A375 (cell line): ENCODE data around the gene NUP58. TPM values are rescaled to one million over a fixed set of nuclear protein-coding genes. Genes with fewer than 3 reads are reported as not detected.

Experiments used
- total RNA-seq: library from RNA; depleted of rRNA; stranded (reverse); fragments of >200 nt; shearing (Covaris generic); gene quantifications from 2 replicates; pipeline ENCODE4 v1.2.3, GENCODE V29; 2014; rRNA removed

Gene NUP58, protein sequence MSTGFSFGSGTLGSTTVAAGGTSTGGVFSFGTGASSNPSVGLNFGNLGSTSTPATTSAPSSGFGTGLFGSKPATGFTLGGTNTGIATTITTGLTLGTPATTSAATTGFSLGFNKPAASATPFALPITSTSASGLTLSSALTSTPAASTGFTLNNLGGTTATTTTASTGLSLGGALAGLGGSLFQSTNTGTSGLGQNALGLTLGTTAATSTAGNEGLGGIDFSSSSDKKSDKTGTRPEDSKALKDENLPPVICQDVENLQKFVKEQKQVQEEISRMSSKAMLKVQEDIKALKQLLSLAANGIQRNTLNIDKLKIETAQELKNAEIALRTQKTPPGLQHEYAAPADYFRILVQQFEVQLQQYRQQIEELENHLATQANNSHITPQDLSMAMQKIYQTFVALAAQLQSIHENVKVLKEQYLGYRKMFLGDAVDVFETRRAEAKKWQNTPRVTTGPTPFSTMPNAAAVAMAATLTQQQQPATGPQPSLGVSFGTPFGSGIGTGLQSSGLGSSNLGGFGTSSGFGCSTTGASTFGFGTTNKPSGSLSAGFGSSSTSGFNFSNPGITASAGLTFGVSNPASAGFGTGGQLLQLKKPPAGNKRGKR
- 54.9 and 56.4 TPM in 2 replicates for total RNA-seq

DNA sequence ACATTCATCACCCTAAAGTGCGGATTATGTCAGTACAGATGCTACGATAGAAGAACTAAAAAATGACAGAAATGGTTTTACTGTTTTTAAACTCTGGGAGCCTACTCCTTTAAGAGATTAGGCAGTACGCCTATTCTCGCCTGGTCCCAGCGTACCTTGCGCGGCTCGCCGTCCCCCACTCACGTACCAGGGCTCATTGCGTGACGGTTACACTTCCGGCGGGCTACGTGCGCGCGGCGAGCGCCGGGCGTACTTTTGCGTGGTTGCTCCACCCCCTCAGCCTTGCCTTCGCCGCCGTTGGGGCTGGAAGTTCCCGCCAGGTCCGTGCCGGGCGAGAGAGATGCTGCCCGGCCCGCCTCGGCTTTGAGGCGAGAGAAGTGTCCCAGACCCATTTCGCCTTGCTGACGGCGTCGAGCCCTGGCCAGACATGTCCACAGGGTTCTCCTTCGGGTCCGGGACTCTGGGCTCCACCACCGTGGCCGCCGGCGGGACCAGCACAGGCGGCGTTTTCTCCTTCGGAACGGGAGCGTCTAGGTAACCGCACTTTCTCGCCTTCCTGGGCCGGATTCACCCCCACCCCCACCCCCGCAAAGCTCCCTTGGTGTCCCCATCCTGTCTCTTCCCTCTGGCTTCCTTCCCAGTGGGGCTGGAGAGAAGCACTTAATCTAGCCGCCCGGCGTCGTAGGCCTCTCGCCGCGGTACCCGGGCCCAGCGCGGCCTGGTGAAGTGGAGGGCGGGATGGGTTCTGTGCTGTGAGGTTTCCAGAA lies at the start of gene NUP58:
Gene NUP58 (plus strand): TSS at position 279 of the 767 bp plus-strand sequence. CDS start 149 bp downstream, at position 428.

DNA sequence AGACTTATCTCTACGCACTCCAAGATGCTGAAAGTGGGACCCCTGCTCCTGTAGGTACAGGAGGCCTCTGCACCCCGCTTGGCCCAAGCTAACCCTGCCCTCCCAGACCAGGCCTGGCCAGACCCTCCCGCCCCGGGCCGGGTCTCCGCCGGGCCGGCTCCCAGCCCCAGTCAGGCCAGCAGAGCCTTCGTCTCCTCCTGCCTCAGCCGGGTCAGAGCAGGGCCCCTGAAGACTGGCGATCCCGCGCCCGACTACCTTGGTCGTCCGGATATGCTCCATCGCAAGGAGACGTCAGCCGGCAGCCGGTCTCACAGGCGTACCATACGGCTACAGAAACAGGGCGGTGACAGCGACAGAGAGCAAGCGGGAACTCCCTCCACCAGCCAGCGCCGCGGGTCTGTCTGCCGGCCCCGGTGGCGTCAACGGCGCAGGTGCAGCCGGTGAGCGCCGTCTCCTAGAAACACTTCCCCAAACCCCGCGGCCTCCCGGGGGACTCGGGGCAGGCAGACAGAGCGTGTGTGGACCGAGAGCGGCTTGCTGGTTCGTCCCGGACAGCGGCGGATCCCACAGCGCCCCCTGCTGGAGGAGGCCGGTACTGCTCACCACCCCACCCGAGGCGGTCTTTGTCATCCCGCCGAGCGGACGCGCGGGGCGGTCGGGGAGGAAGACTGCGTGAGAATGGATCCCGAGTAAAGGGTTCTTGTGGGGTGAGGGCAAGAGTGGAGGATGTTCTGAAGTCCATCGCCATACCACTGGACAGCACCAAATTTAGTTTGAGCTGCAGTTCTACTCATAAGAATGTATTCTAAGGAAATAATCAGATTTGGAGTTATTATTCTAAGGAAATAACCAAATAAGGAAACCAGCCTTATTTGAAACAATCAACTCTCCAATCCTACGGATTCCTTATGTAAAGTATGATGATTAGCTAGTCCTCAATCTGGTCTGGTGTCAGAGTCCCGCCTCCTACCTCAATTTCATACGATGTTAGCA lies 14.2 kb upstream of the NUP58 start, which contains the start of gene MTMR6:
Gene MTMR6 (minus strand): TSS at position 520 of the 993 bp plus-strand sequence. CDS start 241 bp downstream, at position 279.

DNA sequence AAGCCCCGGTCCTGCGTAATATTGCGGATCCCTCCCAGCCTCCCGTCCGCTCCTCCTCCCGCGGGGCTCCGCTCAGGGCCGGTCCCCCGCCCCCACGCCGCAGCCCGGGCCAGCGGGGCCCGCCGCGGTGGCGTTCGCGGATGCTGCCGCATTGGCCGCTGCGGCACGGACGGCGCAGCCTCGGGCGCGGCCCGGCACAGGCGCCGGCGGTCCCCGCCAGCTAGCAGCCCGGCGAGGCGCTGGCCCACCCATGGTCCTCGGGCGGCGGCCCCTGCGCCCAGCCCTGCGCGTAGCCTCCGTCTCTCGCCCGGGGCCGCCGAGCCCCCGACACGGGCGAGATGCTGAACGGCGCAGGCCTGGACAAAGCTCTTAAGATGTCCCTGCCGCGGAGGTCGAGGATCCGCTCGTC lies 70.5 kb downstream of the NUP58 start, which contains the start of gene ATP8A2:
Gene ATP8A2 (plus strand): TSS at position 100 of the 409 bp plus-strand sequence. CDS start 239 bp downstream, at position 339.

Other genes with a start within 250 kb of the NUP58 start
- gene PABPC3, start 205.5 kb upstream of the NUP58 start, total RNA-seq, result 0.04 and 0.05 TPM in 2 replicates
- gene AMER2, start 129.3 kb upstream of the NUP58 start, total RNA-seq, result under 0.01 TPM in 1 of 2 replicates, not detected in the other
- 8.0 and 8.2 TPM in 2 replicates for gene MTMR6, start 14.1 kb upstream of the NUP58 start, total RNA-seq
- gene ATP8A2, start 70.3 kb downstream of the NUP58 start, total RNA-seq, result 0.27 and 0.45 TPM in 2 replicates